Myocyte (in vitro differentiated cells): ENCODE data around the gene CCDC12. TPM values are rescaled to one million over a fixed set of nuclear protein-coding genes. Genes with fewer than 3 reads are reported as not detected.

Source experiments
- DNase-seq: peaks from one replicate; pipeline ENCODE4 v3.0.0-alpha.2; 2012; ENCODE audit warnings: low read depth
- total RNA-seq: library from RNA; depleted of rRNA; stranded (reverse); fragments of >200 nt; gene quantifications from 2 replicates; pipeline ENCODE4 v1.2.3, GENCODE V29; 2014

Gene CCDC12
- total RNA-seq, 1 donor from 2014 or later: 22.6 TPM

- DNase-seq: no peak
Observed at GRCh38 chr3:46908294-46908985, 68.1 kb downstream of the CCDC12 start.

- DNase-seq: no peak
Observed at GRCh38 chr3:46907960-46908293, 68.6 kb downstream of the CCDC12 start.

- no peak for DNase-seq
Observed at GRCh38 chr3:46907271-46907670, 69.3 kb downstream of the CCDC12 start.

GRCh38 chr3:46906471-46907058 lies 70.0 kb downstream of the CCDC12 start:
- no peak for DNase-seq

GRCh38 chr3:46905661-46906451 lies 70.7 kb downstream of the CCDC12 start:
- no peak for DNase-seq

GRCh38 chr3:46905213-46905560 lies 71.4 kb downstream of the CCDC12 start:
- DNase-seq: no peak

GRCh38 chr3:46904303-46905212 lies 72.0 kb downstream of the CCDC12 start:
- DNase-seq: no peak

- DNase-seq: no peak
Observed at GRCh38 chr3:46903341-46904302, 72.9 kb downstream of the CCDC12 start.

- DNase-seq: no peak
Observed at GRCh38 chr3:46902188-46902631, 74.3 kb downstream of the CCDC12 start.

- no peak for DNase-seq
Observed at GRCh38 chr3:46901591-46902187, 74.9 kb downstream of the CCDC12 start.

- DNase-seq: no peak
Observed at GRCh38 chr3:46901061-46901460, 75.5 kb downstream of the CCDC12 start.

GRCh38 chr3:46900356-46900755 lies 76.2 kb downstream of the CCDC12 start:
- DNase-seq: no peak

- DNase-seq: no peak
Observed at GRCh38 chr3:46900007-46900292, 76.6 kb downstream of the CCDC12 start.

GRCh38 chr3:46899151-46900006 lies 77.2 kb downstream of the CCDC12 start:
- peak; percentile 63 for DNase-seq

- DNase-seq: peak; percentile 77
Observed at GRCh38 chr3:46898321-46899150, 78.0 kb downstream of the CCDC12 start.

GRCh38 chr3:46897829-46898320 lies 78.7 kb downstream of the CCDC12 start:
- no peak for DNase-seq

GRCh38 chr3:46897031-46897430 lies 79.5 kb downstream of the CCDC12 start:
- DNase-seq: no peak

GRCh38 chr3:46896386-46896785 lies 80.2 kb downstream of the CCDC12 start:
- DNase-seq: no peak
